ENCODE results near the gene DGUOK. TPM values are rescaled to one million over a fixed set of nuclear protein-coding genes. Genes with fewer than 3 reads are reported as not detected.
A peak's percentile ranks its signal among the peaks of the same experiment; 100 is the strongest.

The DGUOK gene
- total and polyA plus RNA-seq, 10 of the 15 experiments (the other 5 are each of a cell fraction or from before 2014, with no cell fraction given) = 64.4 to 234 (median 91.4) TPM

GRCh38 chr2:73907840-73908452 lies 18.7 kb upstream of the DGUOK start (continued):
- TF ChIP-seq SUZ12 (IDR thresholded peaks at IDR 0.05; ENCODE audit: unreplicated experiment) (no peak), MTA3 (IDR thresholded peaks at IDR 0.05; ENCODE audit: borderline replicate concordance, low read length) (no peak), SPI1 (IDR thresholded peaks at IDR 0.05; ENCODE audit: borderline replicate concordance, insufficient read depth, low read depth, low read length) (peak; percentile 3; the same call in 1 of the 2 replicates), BCL11A (IDR thresholded peaks at IDR 0.05; ENCODE audit: low read depth, low read length) (no peak), PML (IDR thresholded peaks at IDR 0.05; ENCODE audit: low read length) (no peak), NR2F1 (conservative IDR thresholded peaks at IDR 0.05) (peak; percentile 68), ATF3 (IDR thresholded peaks at IDR 0.05; ENCODE audit: borderline replicate concordance, extremely low read depth, low read depth, low read length) (peak; percentile 52; the same call in 1 of the 2 replicates), CBFB (IDR thresholded peaks at IDR 0.05; ENCODE audit: low read depth) (no peak), MYB (IDR thresholded peaks at IDR 0.05; ENCODE audit: borderline replicate concordance, low read depth, low read length) (no peak), PBX3 (IDR thresholded peaks at IDR 0.05; ENCODE audit: insufficient replicate concordance, low read depth, low read length) (no peak), MLLT1 (IDR thresholded peaks at IDR 0.05) (no peak), CTCF (IDR thresholded peaks at IDR 0.05 in 2 of 3, conservative IDR thresholded peaks at IDR 0.05 in 1 of 3; ENCODE audit: control insufficient read depth in 2 of 3, extremely low read depth in 1 of 3, insufficient read depth in 1 of 3, low read depth in 3 of 3, low read length in 3 of 3) (peak; percentile 58 to 76 (median 62)), POLR2AphosphoS5 (IDR thresholded peaks at IDR 0.05; ENCODE audit: low read length) (no peak), E2F4 (IDR thresholded peaks at IDR 0.05; ENCODE audit: low read depth, low read length) (no peak), SIX5 (IDR thresholded peaks at IDR 0.05; ENCODE audit: low read depth, low read length, severe bottlenecking) (no peak), USF1 (IDR thresholded peaks at IDR 0.05; ENCODE audit: borderline replicate concordance, extremely low read length, insufficient read depth, low read depth, low read length) (peak; percentile 70), BCL3 (IDR thresholded peaks at IDR 0.05; ENCODE audit: borderline replicate concordance, insufficient read depth, low read depth, low read length, poor library complexity, severe bottlenecking) (no peak), RUNX3 (IDR thresholded peaks at IDR 0.05; ENCODE audit: low read length) (peak; percentile 29; the same call in 1 of the 2 replicates), SIN3A (IDR thresholded peaks at IDR 0.05; ENCODE audit: low read depth, low read length) (no peak), RAD51 (IDR thresholded peaks at IDR 0.05) (peak; percentile 85)

Data from GM12878 (cell line).